ENCODE results near the gene ENPP6.

Gene ENPP6

DNA sequence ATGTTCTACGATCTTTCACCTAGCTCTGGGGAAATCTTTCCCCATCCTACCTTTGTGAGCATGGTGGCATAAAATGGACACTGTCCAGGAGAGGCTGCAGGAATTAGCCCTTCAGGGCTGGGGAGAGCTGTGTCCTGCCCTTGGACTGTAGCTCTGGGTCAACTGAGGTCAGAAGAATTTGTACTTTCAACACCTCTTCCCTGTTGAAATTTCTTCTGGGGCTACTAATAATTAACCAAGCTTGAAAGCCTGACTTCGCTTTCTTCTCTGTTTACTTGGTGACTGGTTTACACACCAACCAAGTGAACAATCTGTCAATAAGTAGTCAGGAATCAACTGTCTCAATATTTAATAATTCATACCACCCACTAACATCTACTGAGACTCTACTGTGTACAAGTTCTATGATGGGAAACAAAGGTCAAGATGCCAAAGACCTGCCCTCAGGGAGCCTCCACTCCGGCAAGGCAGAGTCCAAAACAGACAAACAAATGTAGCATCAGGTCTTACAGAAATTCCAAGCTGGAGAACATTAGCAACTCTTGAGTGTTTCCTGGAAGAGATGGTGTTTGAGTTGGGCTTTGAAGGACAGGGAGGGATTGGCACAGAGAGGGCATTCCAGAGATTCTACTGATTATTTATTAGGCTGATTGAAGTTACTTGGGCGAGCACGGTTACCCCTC lies 113.1 kb downstream of the ENPP6 start:
- DNase-seq (ENCODE audit: low spot score): no peak

DNA sequence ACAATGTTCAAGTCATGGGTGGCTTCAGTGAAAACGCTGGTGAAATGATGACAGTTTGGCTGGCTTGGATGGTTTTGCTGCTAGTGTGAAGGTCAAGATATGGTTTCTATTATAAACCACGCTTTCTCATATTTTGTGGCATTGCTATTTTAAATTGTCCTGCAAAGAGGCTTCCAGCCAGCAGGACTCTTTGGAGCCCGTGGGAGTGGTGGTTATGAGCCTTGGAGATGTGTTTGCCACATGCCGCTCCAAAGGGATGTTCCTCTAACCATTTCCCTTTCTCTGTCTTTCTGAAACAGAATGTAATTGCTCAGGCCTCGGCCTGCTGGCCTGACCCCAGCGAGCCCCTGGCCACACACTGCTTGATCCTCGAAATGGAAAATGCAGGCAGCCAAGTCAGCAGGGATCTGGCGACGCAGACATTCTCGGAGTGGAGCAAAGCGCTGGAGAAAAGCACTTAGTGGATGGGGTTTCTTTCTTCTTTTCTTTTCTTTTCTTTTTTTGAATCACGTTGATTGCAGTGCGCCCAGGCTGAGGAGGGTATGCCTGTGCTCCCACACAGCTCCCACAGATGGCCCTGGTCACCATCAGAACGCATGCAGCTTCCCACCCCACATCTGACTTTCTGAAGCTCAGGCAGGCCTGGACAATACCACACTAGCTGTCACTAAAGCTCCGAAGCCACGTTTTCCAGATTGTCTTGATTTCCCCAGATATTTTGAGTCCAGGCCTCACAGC lies 114.0 kb downstream of the ENPP6 start:
- no peak for DNase-seq (ENCODE audit: low spot score)

DNA sequence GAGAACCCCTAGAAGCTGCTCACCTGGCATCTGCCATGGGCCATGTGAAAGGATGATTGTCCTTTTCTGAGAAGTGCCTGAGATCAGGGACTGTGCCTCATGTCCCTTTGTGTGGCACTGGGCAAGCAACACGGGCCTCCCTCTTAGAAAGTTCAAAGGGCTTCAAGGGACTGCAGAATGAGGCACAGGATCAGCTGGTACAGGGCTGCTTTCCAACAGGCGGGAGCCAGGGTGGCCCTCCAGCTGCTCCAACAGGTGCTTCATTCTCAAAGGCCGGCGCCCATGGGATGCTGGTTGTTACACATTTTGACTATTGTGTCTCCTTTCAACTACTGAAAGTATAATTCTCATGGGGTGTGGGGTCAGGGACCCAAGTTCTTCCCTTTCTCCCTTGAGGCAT lies 114.7 kb downstream of the ENPP6 start:
- DNase-seq (ENCODE audit: low spot score): no peak

- no peak for DNase-seq (ENCODE audit: low spot score)
These were observed 115.2 kb downstream of the ENPP6 start for GRCh38 chr4:184102488-184102887.

GRCh38 chr4:184101711-184102110 lies 116.0 kb downstream of the ENPP6 start:
- DNase-seq (ENCODE audit: low spot score): no peak

DNA sequence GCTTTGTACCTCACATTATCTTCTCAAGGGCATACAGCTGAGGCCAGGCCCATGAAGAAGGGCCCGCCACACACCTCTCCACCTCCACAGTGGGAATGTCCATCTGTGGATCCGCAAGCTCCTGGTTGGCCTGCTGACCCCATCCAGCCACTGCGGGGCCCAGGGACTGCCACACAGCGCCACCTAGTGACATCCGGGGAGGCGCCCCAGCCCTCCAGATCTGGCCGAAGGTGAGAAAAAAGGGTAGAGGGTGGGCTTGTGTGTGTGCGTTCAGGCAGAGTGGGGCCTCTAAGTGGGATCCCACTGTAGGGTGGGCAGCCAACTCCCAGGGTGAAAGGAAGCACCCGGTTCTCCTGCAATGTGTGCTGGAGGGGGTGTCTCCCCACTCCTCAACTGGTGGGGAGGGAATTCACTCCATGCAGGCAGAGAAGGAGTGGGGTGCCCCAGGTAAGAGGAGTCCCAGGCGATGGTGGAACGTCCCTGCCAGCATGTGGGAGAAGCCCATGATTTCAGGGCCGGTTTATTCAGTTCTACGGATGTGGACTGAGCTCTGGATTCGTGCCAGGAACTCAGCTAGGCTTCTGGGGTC lies 117.3 kb downstream of the ENPP6 start:
- DNase-seq (ENCODE audit: low spot score): peak; percentile 36

DNA sequence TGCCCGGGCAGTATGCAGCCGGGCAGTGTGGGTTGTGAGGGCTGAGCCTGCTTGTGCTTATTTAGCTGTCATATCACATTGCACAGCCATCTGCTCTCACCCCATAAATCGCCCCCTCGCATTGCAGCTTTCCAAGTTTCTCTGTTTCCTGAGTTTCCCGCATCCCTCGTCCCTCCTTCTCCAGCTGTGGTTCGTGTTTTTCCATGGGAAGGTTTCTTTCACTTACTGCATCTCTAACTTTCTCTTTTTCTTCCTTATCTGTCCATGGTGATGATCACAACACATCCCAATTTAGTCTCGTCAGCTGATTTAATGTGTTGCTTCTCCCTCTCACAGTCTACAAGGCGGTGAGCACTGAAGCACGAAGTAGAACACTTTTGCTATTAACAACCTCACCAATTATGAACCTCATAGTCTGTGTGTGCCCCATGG lies 118.1 kb downstream of the ENPP6 start:
- DNase-seq (ENCODE audit: low spot score): no peak

DNA sequence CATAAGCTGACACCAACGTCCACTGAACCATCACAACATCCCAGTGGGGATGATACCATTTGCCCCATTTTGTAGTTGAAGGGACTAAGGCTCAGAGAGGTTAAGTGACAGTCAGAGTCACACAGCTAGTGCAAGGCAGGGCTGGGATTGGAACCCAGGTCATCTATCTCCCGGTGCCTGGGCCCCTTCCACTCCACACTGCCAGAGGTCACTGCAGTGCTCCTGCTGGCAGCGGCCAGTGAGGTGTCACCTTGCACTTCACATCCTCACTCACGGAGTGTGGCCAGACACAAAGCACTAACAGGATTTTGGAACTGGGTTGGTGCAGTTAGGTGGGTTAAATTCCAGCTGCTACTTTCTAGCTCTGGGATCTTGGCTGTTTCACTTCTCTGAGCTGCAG lies 118.7 kb downstream of the ENPP6 start:
- DNase-seq (ENCODE audit: low spot score): no peak

DNA sequence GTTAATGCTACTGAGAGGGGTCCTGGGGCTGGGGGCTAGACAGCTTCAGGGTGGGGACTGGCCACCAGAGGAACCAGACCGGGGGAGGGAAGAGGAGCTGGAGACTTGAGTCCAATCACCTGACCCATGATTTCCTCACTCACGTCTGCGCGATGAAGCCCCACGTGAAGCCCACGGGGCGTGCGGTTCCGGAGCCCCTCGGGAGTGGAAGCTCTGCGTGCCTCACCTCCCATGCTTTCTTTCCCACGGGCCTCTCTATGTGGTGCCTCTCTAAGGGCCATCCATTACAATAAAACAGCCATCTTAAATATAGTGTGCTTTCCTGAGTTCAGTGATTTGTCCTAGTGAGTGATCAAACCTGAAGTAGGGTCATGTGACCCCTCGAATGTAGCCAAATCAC lies 119.9 kb downstream of the ENPP6 start:
- no peak for DNase-seq (ENCODE audit: low spot score)

DNA sequence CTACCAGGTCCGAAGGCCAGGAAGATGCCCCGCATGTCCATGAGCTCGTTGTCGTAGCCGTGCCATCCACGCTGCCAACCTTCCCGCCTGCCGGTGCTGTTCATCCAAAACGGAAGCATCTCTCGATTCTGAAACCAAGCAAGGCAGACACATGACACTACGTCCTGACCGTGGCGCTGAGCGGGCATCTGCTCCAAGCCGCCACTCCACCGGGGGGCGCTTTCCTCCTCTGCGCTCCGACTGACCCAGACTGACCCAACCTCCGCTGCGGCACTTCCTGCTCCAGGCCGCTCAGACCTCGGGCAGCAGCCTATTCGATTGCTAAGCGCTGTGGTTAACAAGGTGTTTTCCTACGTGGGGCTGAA lies 120.5 kb downstream of the ENPP6 start:
- peak; percentile 40 for DNase-seq (ENCODE audit: low spot score)

DNA sequence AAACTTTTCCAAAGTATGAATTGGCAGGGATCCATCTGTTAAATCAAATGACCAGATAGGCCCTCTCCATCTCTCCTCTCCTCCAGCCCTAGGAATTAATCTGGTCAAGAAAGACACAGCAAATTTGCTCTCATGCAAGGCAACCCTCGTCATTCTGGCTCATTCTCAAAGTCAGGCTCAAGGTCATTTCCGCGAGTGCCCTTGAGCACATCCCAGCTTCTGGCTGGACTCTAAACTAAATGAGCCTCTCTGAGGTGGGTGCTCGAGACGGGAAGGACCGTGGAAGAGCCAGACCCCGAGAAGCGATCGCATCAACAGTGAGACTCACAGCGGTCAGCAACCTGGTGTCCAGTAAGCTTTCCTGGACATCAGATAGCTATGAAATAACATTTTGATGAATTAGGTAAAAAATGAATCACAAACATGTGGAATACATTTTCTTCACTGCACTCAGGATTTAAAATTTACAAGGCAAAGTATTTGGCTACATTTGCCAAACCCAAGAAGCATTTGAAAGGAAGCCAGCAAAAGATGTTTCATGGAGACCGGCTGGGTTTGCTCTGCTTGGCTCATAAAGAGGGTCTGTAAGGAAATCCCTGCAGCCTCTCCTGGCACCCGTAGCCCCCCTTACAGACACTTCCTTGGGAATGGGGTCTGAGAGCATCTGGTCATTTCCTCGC lies 121.0 kb downstream of the ENPP6 start:
- peak; percentile 42 for DNase-seq (ENCODE audit: low spot score)

DNA sequence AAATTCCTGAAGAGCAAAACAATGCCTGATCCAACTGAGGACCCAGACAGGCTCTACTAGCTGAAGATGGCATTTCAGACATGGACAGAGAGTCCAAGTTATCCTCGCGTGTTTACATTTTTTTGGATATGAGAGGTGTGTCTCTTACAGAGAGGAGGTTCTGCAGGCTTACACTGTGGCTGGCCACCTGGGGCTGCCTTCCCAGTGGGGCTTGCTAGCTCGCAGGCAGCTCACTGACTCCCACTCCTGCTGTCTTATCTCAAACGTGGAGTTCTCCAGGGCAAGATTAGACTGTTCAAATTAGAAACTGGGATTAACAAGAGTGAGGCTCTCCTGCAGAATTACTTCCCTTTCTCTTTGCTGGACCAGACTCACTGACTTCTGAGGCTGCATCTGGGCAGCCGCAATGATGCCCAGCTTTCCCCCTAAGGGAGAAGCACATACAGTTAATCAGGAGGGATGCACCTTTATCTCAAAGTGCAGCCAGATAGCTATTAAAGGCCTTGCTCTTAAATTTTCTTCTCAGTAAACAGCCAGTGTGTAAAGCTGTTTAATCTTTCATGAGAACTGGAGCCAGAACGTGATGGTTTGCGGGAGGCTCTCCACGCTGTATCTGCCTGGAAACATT lies 123.0 kb downstream of the ENPP6 start:
- no peak for DNase-seq (ENCODE audit: low spot score)

DNA sequence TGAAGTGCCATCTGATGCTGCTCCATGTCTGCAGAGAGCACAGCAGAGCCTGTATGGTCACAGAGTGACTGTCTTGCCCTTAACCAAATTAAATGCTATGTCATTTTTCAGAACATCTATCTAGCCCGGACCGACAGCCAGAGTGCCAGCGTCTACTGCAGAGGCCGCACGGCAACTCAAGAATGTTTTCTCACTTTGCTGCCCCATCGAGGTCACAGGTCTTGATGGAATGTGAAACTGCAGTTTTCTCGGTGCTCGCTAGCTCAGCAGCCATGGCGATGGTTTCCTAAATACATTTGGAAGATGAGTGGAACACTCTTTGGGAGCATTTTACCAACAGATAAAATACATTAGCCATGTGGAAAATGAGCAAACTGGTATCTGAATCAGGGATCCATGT lies 125.7 kb downstream of the ENPP6 start:
- no peak for DNase-seq (ENCODE audit: low spot score)

DNA sequence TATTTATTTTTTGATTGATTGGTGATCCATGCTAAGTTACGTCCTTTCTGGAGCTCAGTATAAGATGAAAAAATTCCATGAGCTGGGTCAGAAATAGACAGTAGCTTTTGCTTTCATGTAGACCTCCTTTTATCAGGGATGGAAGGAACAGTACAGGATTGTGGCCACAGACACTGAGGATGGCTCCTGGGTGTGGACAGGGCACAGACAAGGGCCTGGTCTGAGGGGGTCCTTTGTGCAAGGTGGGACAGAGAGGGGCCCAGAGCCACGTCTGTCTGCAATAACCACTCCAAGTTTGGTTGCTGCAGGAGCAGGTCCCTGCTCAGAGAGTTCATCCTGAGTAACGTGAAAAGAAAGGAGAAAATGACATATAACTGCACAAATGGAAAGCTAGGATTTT lies 127.1 kb downstream of the ENPP6 start:
- DNase-seq (ENCODE audit: low spot score): no peak

- no peak for DNase-seq (ENCODE audit: low spot score)
These were observed 137.0 kb downstream of the ENPP6 start for GRCh38 chr4:184080674-184081073.

- DNase-seq (ENCODE audit: low spot score): no peak
These were observed 142.8 kb downstream of the ENPP6 start for GRCh38 chr4:184074677-184075388.

- DNase-seq (ENCODE audit: low spot score): no peak
These were observed 149.6 kb downstream of the ENPP6 start for GRCh38 chr4:184067931-184068554.

DNA sequence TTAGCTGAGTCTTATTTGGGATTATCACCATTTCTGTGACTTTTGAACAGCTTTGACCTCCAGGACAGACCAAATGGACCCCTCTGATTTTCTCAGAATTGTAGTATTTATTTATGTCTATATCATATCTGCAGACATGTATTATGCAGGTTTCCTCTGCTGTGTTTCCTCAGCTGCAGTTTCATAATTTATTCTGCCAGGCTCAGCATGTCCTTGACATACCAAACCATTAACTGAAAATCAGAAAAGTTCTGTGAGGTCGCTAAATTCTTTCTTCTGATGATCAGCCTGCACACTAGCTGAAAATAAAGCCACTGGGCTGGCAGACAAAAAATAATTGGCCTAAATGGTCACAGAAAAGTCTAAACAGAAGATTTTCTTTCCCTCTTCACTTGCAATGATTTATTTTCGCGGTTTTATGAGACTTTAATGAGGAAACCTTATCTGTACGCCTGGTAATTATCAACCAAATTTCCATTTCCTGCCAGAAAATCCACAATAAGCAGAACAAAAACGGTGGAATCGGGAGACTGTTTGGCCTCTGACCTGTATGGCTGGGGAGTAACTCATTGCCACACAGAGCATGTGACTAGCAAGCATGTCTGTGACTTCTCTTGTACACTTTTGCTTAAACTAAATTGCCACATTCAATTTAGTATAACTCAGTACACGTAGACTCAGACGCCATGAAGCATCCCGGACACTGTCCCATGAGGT lies 150.9 kb downstream of the ENPP6 start:
- no peak for DNase-seq (ENCODE audit: low spot score)

DNA sequence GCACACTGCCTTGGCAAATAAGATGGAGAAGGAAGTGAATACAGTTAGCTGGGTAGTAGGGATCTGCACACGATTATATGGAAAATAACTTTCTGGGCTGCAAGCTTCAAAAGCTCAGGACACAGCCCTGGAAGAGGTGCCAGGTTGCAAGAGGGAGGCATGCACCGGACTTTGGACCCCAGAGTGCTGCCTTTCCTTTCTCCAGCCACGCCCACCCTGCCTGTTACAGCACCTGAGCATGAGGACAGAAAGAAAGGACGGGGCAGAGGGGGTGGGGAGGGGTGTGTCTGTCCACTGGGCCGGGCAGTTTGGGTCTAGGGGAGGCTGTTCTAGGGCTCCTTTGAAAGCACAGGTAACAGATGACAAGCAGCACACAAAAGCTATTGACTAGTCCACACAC lies 152.8 kb downstream of the ENPP6 start:
- no peak for DNase-seq (ENCODE audit: low spot score)

DNA sequence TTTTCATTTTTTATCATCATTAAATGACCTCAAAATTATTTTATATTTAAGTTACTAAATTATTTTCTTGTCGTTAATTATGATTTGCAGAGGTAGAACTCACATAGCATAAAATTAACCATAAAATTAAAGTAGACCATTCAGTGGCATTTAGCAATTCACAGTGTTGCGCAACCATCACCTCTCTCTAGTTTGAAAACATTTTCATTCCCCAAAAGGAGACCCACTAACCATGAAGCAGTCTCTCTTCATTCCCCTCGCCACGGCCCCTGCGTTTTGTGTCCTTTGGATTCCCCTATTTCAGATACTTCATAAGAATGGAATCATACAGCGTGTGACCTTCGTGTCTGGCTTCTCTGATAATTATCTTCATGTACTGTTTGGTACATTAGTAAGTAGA lies 154.9 kb downstream of the ENPP6 start:
- DNase-seq (ENCODE audit: low spot score): no peak

- no peak for DNase-seq (ENCODE audit: low spot score)
These were observed 156.1 kb downstream of the ENPP6 start for GRCh38 chr4:184061582-184061981.
